ENCODE measurements around the gene WWOX. TPM values are rescaled to one million over a fixed set of nuclear protein-coding genes. Genes with fewer than 3 reads are reported as not detected.

The WWOX gene
- total RNA-seq, 3 donors from 2014 or later (not counting 1 experiment from before 2014, with no cell fraction given), result 21.0 to 29.8 (median 27.0) TPM

DNA sequence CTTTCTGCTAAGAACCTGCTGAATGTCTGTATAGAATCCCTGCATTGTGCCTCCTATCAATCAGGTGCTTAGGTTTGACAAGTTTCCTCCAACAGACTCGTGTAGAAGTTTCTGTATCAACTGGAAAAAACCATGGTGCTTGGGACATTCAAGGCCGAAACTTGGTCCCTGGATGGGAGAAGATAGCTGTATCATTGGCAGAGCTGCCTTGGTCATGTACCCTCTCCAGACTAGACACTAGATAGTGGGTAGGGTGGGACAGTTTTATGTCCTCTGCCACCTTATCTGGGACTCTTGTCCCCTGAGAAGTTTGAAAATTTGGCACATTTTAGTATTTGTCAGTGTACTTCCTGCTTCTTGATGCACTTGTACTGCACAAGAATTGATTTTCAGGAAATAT lies 520.8 kb downstream of the WWOX start:
- H3K4me3 ChIP-seq (ENCODE audit: low read length), result no peak overlapping the region
- no peaks in the 10 kb centered on the region for H3K4me1 Mint-ChIP-seq
- WGBS (ENCODE audit: insufficient coverage), result 68% methylated on average over 2 of the region's 2 CpGs
- H3K4me1 ChIP-seq (ENCODE audit: control insufficient read depth, insufficient read depth, low read length), result no peaks in the 10 kb centered on the region
- H3K36me3 Mint-ChIP-seq, result no peaks in the 10 kb centered on the region
- H3K27me3 Mint-ChIP-seq (ENCODE audit: low read depth in 2 of 2), result no peaks in the 10 kb centered on the region
- no peaks in the 10 kb centered on the region for H3K27me3 ChIP-seq (ENCODE audit: control insufficient read depth, insufficient read depth, low read length)
- no peak overlapping the region for H3K27ac Mint-ChIP-seq
- ATAC-seq (no peak), DNase-seq (no peak)
- no peaks in the 10 kb centered on the region for H3K36me3 ChIP-seq (ENCODE audit: control insufficient read depth, insufficient read depth, low read length)
- no peaks in the 10 kb centered on the region for H3K9me3 Mint-ChIP-seq
- no peak overlapping the region for H3K27ac ChIP-seq (ENCODE audit: low read length)
- TF ChIP-seq, protein P1, sequence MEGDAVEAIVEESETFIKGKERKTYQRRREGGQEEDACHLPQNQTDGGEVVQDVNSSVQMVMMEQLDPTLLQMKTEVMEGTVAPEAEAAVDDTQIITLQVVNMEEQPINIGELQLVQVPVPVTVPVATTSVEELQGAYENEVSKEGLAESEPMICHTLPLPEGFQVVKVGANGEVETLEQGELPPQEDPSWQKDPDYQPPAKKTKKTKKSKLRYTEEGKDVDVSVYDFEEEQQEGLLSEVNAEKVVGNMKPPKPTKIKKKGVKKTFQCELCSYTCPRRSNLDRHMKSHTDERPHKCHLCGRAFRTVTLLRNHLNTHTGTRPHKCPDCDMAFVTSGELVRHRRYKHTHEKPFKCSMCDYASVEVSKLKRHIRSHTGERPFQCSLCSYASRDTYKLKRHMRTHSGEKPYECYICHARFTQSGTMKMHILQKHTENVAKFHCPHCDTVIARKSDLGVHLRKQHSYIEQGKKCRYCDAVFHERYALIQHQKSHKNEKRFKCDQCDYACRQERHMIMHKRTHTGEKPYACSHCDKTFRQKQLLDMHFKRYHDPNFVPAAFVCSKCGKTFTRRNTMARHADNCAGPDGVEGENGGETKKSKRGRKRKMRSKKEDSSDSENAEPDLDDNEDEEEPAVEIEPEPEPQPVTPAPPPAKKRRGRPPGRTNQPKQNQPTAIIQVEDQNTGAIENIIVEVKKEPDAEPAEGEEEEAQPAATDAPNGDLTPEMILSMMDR (IDR thresholded peaks at IDR 0.05), result no peak
- intact Hi-C loops (cut with micrococcal nuclease), result no loop called here
- peaks cover 8% of the 10 kb centered on the region for H3K9me3 ChIP-seq (ENCODE audit: control insufficient read depth, insufficient read depth, low read length)
- H3K4me3 Mint-ChIP-seq, result no peak overlapping the region

DNA sequence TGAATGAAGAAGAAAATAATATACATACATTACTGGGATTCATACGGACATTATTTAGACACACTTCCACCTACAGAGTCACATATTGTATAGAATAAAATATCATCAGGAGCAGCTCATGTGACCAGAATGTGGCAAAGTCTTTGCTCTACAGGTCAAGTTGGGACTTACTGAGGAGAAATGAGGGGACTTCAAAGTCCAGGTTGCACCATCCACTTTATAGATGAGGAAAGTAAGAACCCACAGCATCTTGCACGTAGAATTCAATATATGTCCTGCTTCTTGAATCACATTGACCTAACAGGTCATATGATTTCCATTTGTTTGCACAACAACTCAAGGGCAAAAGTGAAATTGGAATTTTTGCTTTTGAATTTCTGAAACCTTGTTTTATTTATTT lies 524.3 kb downstream of the WWOX start:
- no peak overlapping the region for H3K4me3 Mint-ChIP-seq
- no peak for DNase-seq
- no peaks in the 10 kb centered on the region for H3K36me3 Mint-ChIP-seq
- Histone ChIP-seq H3K4me1 (ENCODE audit: control insufficient read depth, insufficient read depth, low read length) (no peaks in the 10 kb centered on the region), H3K36me3 (ENCODE audit: control insufficient read depth, insufficient read depth, low read length) (no peaks in the 10 kb centered on the region), H3K9me3 (ENCODE audit: control insufficient read depth, insufficient read depth, low read length) (peaks cover 8% of the 10 kb centered on the region), H3K4me3 (ENCODE audit: low read length) (no peak overlapping the region), H3K27ac (ENCODE audit: low read length) (no peak overlapping the region), H3K27me3 (ENCODE audit: control insufficient read depth, insufficient read depth, low read length) (no peaks in the 10 kb centered on the region)
- intact Hi-C loops (cut with micrococcal nuclease), result no loop called here
- H3K9me3 Mint-ChIP-seq, result no peaks in the 10 kb centered on the region
- H3K4me1 Mint-ChIP-seq, result no peaks in the 10 kb centered on the region
- no peak for ATAC-seq
- H3K27me3 Mint-ChIP-seq (ENCODE audit: low read depth in 2 of 2), result no peaks in the 10 kb centered on the region
- H3K27ac Mint-ChIP-seq, result no peak overlapping the region
- WGBS (ENCODE audit: insufficient coverage), result 80% methylated on average over 1 of the region's 2 CpGs
- TF ChIP-seq, protein P1 (IDR thresholded peaks at IDR 0.05), result no peak

DNA sequence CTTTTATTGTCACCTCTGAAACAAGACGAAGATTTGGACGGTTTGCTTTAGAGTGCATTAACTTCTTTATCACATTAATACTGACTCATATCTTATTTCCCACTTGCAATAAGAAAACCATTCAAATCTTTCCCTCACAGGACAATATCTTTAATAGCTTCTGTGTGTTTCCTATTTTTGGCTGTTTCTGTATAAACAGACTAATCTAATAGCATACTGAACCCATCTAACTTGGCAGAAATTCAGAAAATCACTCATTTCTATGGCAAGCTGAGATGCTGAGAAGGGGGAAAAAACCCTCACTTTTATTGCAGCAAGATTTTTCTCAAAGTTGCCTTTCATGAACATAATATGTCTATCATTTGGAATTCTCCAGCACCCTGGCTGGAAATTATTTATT lies 524.9 kb downstream of the WWOX start:
- peaks cover 8% of the 10 kb centered on the region for H3K9me3 ChIP-seq (ENCODE audit: control insufficient read depth, insufficient read depth, low read length)
- no peak for DNase-seq
- WGBS (ENCODE audit: insufficient coverage), result 80% methylated on average over 2 of the region's 2 CpGs
- H3K36me3 ChIP-seq (ENCODE audit: control insufficient read depth, insufficient read depth, low read length), result no peaks in the 10 kb centered on the region
- no peak overlapping the region for H3K27ac Mint-ChIP-seq
- no peaks in the 10 kb centered on the region for H3K4me1 ChIP-seq (ENCODE audit: control insufficient read depth, insufficient read depth, low read length)
- peaks cover 0 to 2% of the 10 kb centered on the region in 2 donors for H3K9me3 Mint-ChIP-seq
- no peak overlapping the region for H3K4me3 ChIP-seq (ENCODE audit: low read length)
- H3K4me1 Mint-ChIP-seq, result no peaks in the 10 kb centered on the region
- TF ChIP-seq, protein P1 (IDR thresholded peaks at IDR 0.05), result no peak
- H3K27ac ChIP-seq (ENCODE audit: low read length), result no peak overlapping the region
- intact Hi-C loops (cut with micrococcal nuclease), result no loop called here
- H3K36me3 Mint-ChIP-seq, result no peaks in the 10 kb centered on the region
- ATAC-seq, result no peak
- H3K4me3 Mint-ChIP-seq, result no peak overlapping the region
- no peaks in the 10 kb centered on the region for H3K27me3 Mint-ChIP-seq (ENCODE audit: low read depth in 2 of 2)
- H3K27me3 ChIP-seq (ENCODE audit: control insufficient read depth, insufficient read depth, low read length), result no peaks in the 10 kb centered on the region

DNA sequence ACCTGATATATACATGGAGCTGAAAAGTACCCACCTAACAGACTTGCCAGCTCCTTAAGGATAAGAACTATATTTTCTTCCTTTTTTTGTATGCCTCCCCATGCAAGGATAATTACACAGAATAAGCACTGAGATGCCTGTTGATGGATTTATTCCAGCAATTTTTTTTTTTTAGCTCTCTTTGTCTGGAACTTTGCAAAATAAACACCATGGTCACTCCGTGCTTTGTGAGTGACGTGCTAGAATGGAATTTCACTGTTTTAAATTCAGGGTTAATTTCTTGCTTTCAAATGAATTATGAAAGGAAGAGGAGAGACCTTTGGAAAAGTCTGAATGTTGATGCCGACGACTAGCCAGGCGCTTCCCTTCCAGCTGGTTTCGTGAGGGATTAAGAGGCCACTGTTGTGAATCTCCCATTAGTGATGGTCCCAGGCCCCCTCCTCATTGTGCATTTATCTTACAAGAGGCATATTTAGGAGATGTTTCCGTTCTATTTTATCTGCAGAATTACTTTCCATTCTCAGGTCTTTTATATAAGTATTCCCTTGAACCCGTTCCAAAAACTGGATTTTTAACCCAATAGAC lies 529.1 kb downstream of the WWOX start:
- intact Hi-C loops (cut with micrococcal nuclease), result no loop called here
- Histone ChIP-seq H3K27me3 (ENCODE audit: control insufficient read depth, insufficient read depth, low read length) (no peaks in the 10 kb centered on the region), H3K4me1 (ENCODE audit: control insufficient read depth, insufficient read depth, low read length) (no peaks in the 10 kb centered on the region), H3K27ac (ENCODE audit: low read length) (no peak overlapping the region), H3K9me3 (ENCODE audit: control insufficient read depth, insufficient read depth, low read length) (peaks cover 8% of the 10 kb centered on the region), H3K4me3 (ENCODE audit: low read length) (no peak overlapping the region), H3K36me3 (ENCODE audit: control insufficient read depth, insufficient read depth, low read length) (no peaks in the 10 kb centered on the region)
- 92% methylated on average over 7 of the region's 8 CpGs for WGBS (ENCODE audit: insufficient coverage)
- Mint-ChIP-seq H3K4me3 (no peak overlapping the region), H3K4me1 (no peaks in the 10 kb centered on the region), H3K36me3 (no peaks in the 10 kb centered on the region), H3K9me3 (peaks cover 3 to 6% of the 10 kb centered on the region in 2 donors), H3K27me3 (ENCODE audit: low read depth in 2 of 2) (no peaks in the 10 kb centered on the region), H3K27ac (no peak overlapping the region)
- TF ChIP-seq, protein P1 (IDR thresholded peaks at IDR 0.05), result no peak
- ATAC-seq (no peak), DNase-seq (no peak)

Measured in natural killer cell (primary cell).